ENCODE data around the gene SELENOF. TPM values are rescaled to one million over a fixed set of nuclear protein-coding genes. Genes with fewer than 3 reads are reported as not detected.

The SELENOF gene
- polyA plus RNA-seq, 1 of the 3 experiments (the other 2 are of a cell fraction) = 155 TPM

GRCh38 chr1:86841116-86841515 lies 72.8 kb downstream of the SELENOF start (continued):
- no peak for TF ChIP-seq REST (IDR thresholded peaks at IDR 0.05; ENCODE audit: low read depth, low read length)

GRCh38 chr1:86833461-86834215 lies 80.3 kb downstream of the SELENOF start:
- Histone ChIP-seq H3K27me3 (ENCODE audit: insufficient read depth) (no peaks in the 10 kb centered on the region), H3F3A (replicated peaks; ENCODE audit: insufficient read depth) (no peaks in the 10 kb centered on the region), H2AFZ (ENCODE audit: low read depth) (peak overlapping the region; percentile 69; the same call in 1 of the 2 replicates), H3K4me2 (no peak overlapping the region), H3K27ac (ENCODE audit: low read depth in 2 of 2, low read length in 1 of 2) (peak overlapping the region; percentile 26 to 36; a peak in 2 of 4 replicates), H3K9me3 (no peaks in the 10 kb centered on the region), H3K36me3 (replicated peaks in 1 of 2; ENCODE audit: control insufficient read depth in 1 of 2, insufficient read depth in 2 of 2, low read length in 1 of 2) (no peaks in the 10 kb centered on the region), H4K20me1 (ENCODE audit: insufficient read depth) (no peaks in the 10 kb centered on the region), H3K4me1 (ENCODE audit: control insufficient read depth in 1 of 2, insufficient read depth in 2 of 2, low read depth in 1 of 2, low read length in 1 of 2) (no peaks in the 10 kb centered on the region), H3K9ac (no peak overlapping the region), H3K79me2 (ENCODE audit: insufficient read depth) (no peaks in the 10 kb centered on the region), H3K4me3 (ENCODE audit: low read depth in 2 of 2, low read length in 1 of 2) (peak overlapping the region in 1 of 2 experiments; percentile 9; a peak in 1 of 4 replicates), H3K9me2 (no peaks in the 10 kb centered on the region)
- POLR2A ChIA-PET = interaction anchor here (0.5 kb wide), 1 partner anchor 11 kb away, joined by 5 read pairs; no protein-coding TSS in a partner anchor
- WGBS (ENCODE audit: low lambda C conversion rate) = 54% methylated on average over 17 of the region's 17 CpGs
- DNase-seq = peak; percentile 71
- CTCF ChIA-PET = interaction anchor here (0.6 to 4.2 kb wide), 50 partner anchors 8 to 283 kb away, joined by 3 to 78 read pairs (median 4); partner anchors contain the start of genes HS2ST1, SELENOF and SH3GLB1
- TF ChIP-seq JUND (IDR thresholded peaks at IDR 0.05) = no peak
- peak; percentile 87 for TF ChIP-seq RAD21 (IDR thresholded peaks at IDR 0.05; ENCODE audit: low read length)
- TF ChIP-seq REST (IDR thresholded peaks at IDR 0.05; ENCODE audit: low read depth, low read length) = no peak
- no peak for TF ChIP-seq RFX5 (IDR thresholded peaks at IDR 0.05; ENCODE audit: low read length)
- TF ChIP-seq PBX3 (IDR thresholded peaks at IDR 0.05) = no peak
- TF ChIP-seq, protein P1, sequence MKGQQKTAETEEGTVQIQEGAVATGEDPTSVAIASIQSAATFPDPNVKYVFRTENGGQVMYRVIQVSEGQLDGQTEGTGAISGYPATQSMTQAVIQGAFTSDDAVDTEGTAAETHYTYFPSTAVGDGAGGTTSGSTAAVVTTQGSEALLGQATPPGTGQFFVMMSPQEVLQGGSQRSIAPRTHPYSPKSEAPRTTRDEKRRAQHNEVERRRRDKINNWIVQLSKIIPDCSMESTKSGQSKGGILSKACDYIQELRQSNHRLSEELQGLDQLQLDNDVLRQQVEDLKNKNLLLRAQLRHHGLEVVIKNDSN (IDR thresholded peaks at IDR 0.05; ENCODE audit: borderline replicate concordance, low read depth) = no peak
- no peak for TF ChIP-seq GABPA (IDR thresholded peaks at IDR 0.05; ENCODE audit: low read depth)
- TF ChIP-seq TAF1 (IDR thresholded peaks at IDR 0.05; ENCODE audit: borderline replicate concordance, low read depth, low read length) = no peak
- no peak for TF ChIP-seq POLR2AphosphoS5 (IDR thresholded peaks at IDR 0.05; ENCODE audit: low read depth, low read length)
- no peak for TF ChIP-seq MEF2A (IDR thresholded peaks at IDR 0.05; ENCODE audit: borderline replicate concordance, low read depth)
- TF ChIP-seq TEAD4 (IDR thresholded peaks at IDR 0.05; ENCODE audit: borderline replicate concordance, insufficient read depth) = no peak
- no peak for TF ChIP-seq IRF3 (IDR thresholded peaks at IDR 0.05; ENCODE audit: low read depth, low read length)
- no peak for TF ChIP-seq RCOR1 (IDR thresholded peaks at IDR 0.05; ENCODE audit: low read length)
- TF ChIP-seq TCF12 (IDR thresholded peaks at IDR 0.05) = no peak
- TF ChIP-seq MXI1 (IDR thresholded peaks at IDR 0.05; ENCODE audit: low read depth, low read length) = no peak
- no peak for TF ChIP-seq MAX (IDR thresholded peaks at IDR 0.05; ENCODE audit: low read depth)
- TF ChIP-seq GATA2 (CRISPR knock-in tag; IDR thresholded peaks at IDR 0.05) = no peak
- no peak for TF ChIP-seq EZH2phosphoT487 (IDR thresholded peaks at IDR 0.05; ENCODE audit: borderline replicate concordance, low read depth)
- TF ChIP-seq SMC3 (IDR thresholded peaks at IDR 0.05; ENCODE audit: low read depth, low read length) = peak; percentile 88

Data from SK-N-SH (cell line).